Activated B cell treated with CpG ODN at 0.5 μM for 24 hours (primary cell): ENCODE measurements around the gene APPL2. TPM values are rescaled to one million over a fixed set of nuclear protein-coding genes. Genes with fewer than 3 reads are reported as not detected.

Experiments
- ATAC-seq: fragments of 200-7000 bp; cut with Tn5 transposase; one replicate; pipeline ENCODE4 v1.10.0; 2021; ENCODE audit warnings: low read depth, mild to moderate bottlenecking, moderate library complexity
- CTCF ChIA-PET: fragments of 350-600 bp; sonication (Branson Sonifier 250); formaldehyde crosslinking; loops from one replicate; lab custom pipeline; 2021; ENCODE audit warnings: antibody characterized with exemption; lab: Charles Lee
- POLR2A ChIA-PET: fragments of 350-600 bp; sonication (Branson Sonifier 250); formaldehyde crosslinking; loops from one replicate; lab custom pipeline; 2021; ENCODE audit warnings: antibody characterized with exemption; lab: Charles Lee
- DNase-seq: peaks from one replicate; pipeline ENCODE4 v3.0.0; 2022
- H3K27ac Mint-ChIP-seq: one replicate; pipeline ENCODE4 v1.8.0; 2020; ENCODE audit warnings: mixed read lengths
- H3K27me3 Mint-ChIP-seq: one replicate; pipeline ENCODE4 v1.8.0; 2021; ENCODE audit warnings: mixed read lengths
- H3K36me3 Mint-ChIP-seq: one replicate; pipeline ENCODE4 v1.8.0; 2021; ENCODE audit warnings: low read depth, mixed read lengths
- H3K4me1 Mint-ChIP-seq: one replicate; pipeline ENCODE4 v1.8.0; 2021; ENCODE audit warnings: mixed read lengths
- H3K4me3 Mint-ChIP-seq: one replicate; pipeline ENCODE4 v1.8.0; 2020; ENCODE audit warnings: mild to moderate bottlenecking, mixed read lengths
- H3K9me3 Mint-ChIP-seq: one replicate; pipeline ENCODE4 v1.8.0; 2020; ENCODE audit warnings: mixed read lengths
- CTCF ChIP-seq: fragments of 200-600 bp; IDR thresholded peaks from one replicate; pipeline ENCODE4 v1.8.0; 2022; ENCODE audit warnings: antibody characterized with exemption, mild to moderate bottlenecking
- intact Hi-C: fragments of 100-400 bp; cut with micrococcal nuclease; formaldehyde crosslinking; loops from one replicate; pipeline ENCODE4 v1.15.1; 2024
- total RNA-seq: library from RNA; stranded (reverse); gene quantifications from 2 replicates; pipeline ENCODE4 v1.2.3, GENCODE V29; 2022

APPL2 gene
- total RNA-seq, 1 donor from 2014 or later = 30.7 TPM

- intact Hi-C loops = loop anchor here (1.0 to 2.0 kb wide), 2 partner anchors 43 to 104 kb away; partner anchors contain the start of gene APPL2
- peak; percentile 54 for ATAC-seq
- peaks cover 3% of the 10 kb centered on the region for H3K27me3 Mint-ChIP-seq
- ChIA-PET CTCF (interaction anchor here (1.0 kb wide), 1 partner anchor 105 kb away, joined by 9 read pairs; no protein-coding TSS in a partner anchor), POLR2A (no interaction called here)
- H3K36me3 Mint-ChIP-seq = no peaks in the 10 kb centered on the region
- H3K4me3 Mint-ChIP-seq = no peak overlapping the region
- TF ChIP-seq CTCF = no peak
- H3K9me3 Mint-ChIP-seq = no peaks in the 10 kb centered on the region
- H3K27ac Mint-ChIP-seq = no peak overlapping the region
- H3K4me1 Mint-ChIP-seq = no peaks in the 10 kb centered on the region
- no peak for DNase-seq
Measured at GRCh38 chr12:105279460-105280056, 43.6 kb upstream of the APPL2 start.

- H3K27ac Mint-ChIP-seq = no peak overlapping the region
- H3K27me3 Mint-ChIP-seq = no peaks in the 10 kb centered on the region
- no peak overlapping the region for H3K4me3 Mint-ChIP-seq
- H3K9me3 Mint-ChIP-seq = no peaks in the 10 kb centered on the region
- no peak for DNase-seq
- no peak for ATAC-seq
- no peaks in the 10 kb centered on the region for H3K36me3 Mint-ChIP-seq
- intact Hi-C loops = loop anchor here (2.0 kb wide), 1 partner anchor 41 kb away; the partner anchor contains the start of gene APPL2
- ChIA-PET CTCF (no interaction called here), POLR2A (no interaction called here)
- TF ChIP-seq CTCF = no peak
- no peaks in the 10 kb centered on the region for H3K4me1 Mint-ChIP-seq
Measured at GRCh38 chr12:105278043-105278697, 42.2 kb upstream of the APPL2 start.

- H3K4me1 Mint-ChIP-seq = no peaks in the 10 kb centered on the region
- peaks cover 7% of the 10 kb centered on the region for H3K27me3 Mint-ChIP-seq
- no peaks in the 10 kb centered on the region for H3K36me3 Mint-ChIP-seq
- intact Hi-C loops = no loop called here
- no peak for TF ChIP-seq CTCF
- no peak overlapping the region for H3K27ac Mint-ChIP-seq
- ATAC-seq (no peak), DNase-seq (no peak)
- ChIA-PET CTCF (no interaction called here), POLR2A (no interaction called here)
- no peak overlapping the region for H3K4me3 Mint-ChIP-seq
- no peaks in the 10 kb centered on the region for H3K9me3 Mint-ChIP-seq
Measured at GRCh38 chr12:105275997-105276733, 40.2 kb upstream of the APPL2 start.

GRCh38 chr12:105274571-105274970 lies 38.6 kb upstream of the APPL2 start:
- Mint-ChIP-seq H3K27me3 (peaks cover 8% of the 10 kb centered on the region), H3K36me3 (no peaks in the 10 kb centered on the region), H3K9me3 (no peaks in the 10 kb centered on the region), H3K4me1 (no peaks in the 10 kb centered on the region), H3K4me3 (no peak overlapping the region), H3K27ac (no peak overlapping the region)
- POLR2A ChIA-PET = no interaction called here
- no peak for ATAC-seq
- no peak for DNase-seq
- intact Hi-C loops = no loop called here
- no peak for TF ChIP-seq CTCF
- CTCF ChIA-PET = no interaction called here

- ATAC-seq = no peak
- no peaks in the 10 kb centered on the region for H3K36me3 Mint-ChIP-seq
- no peak for DNase-seq
- TF ChIP-seq CTCF = no peak
- no peak overlapping the region for H3K4me3 Mint-ChIP-seq
- no peaks in the 10 kb centered on the region for H3K4me1 Mint-ChIP-seq
- no peak overlapping the region for H3K27ac Mint-ChIP-seq
- intact Hi-C loops = no loop called here
- ChIA-PET POLR2A (no interaction called here), CTCF (no interaction called here)
- no peaks in the 10 kb centered on the region for H3K9me3 Mint-ChIP-seq
- peaks cover 8% of the 10 kb centered on the region for H3K27me3 Mint-ChIP-seq
Measured at GRCh38 chr12:105273601-105274000, 37.6 kb upstream of the APPL2 start.
